GM12872 (cell line): ENCODE results near the gene CAVIN1.

Experiments used
- TF ChIP-seq, protein P1 (sequence below): IDR thresholded peaks from 3 replicates; pipeline ENCODE4 v1.5.1; 2011; ENCODE audit warnings: low read depth, mild to moderate bottlenecking, low read length, moderate library complexity; ENCODE audit not compliant: insufficient read depth

Gene CAVIN1

DNA sequence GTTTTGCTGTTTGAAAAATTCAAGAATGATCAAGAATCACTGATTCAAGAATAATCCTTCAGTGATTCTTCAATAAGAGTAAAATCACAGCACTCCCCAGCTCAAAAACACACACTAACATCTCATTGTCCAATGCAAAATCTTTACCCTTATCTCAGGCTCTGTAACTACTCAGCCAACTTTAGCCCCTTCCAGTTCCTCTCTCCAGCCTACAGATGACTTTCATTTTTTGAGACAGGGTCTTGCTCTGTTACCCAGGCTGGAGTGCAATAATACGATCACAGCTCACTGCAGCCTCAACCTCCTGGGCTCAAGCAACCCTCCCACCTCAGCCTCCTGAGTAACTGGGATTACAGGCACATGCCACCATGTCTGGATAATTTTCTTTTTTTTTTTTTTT, 59.8 kb downstream of the CAVIN1 start:
- TF ChIP-seq, protein P1, sequence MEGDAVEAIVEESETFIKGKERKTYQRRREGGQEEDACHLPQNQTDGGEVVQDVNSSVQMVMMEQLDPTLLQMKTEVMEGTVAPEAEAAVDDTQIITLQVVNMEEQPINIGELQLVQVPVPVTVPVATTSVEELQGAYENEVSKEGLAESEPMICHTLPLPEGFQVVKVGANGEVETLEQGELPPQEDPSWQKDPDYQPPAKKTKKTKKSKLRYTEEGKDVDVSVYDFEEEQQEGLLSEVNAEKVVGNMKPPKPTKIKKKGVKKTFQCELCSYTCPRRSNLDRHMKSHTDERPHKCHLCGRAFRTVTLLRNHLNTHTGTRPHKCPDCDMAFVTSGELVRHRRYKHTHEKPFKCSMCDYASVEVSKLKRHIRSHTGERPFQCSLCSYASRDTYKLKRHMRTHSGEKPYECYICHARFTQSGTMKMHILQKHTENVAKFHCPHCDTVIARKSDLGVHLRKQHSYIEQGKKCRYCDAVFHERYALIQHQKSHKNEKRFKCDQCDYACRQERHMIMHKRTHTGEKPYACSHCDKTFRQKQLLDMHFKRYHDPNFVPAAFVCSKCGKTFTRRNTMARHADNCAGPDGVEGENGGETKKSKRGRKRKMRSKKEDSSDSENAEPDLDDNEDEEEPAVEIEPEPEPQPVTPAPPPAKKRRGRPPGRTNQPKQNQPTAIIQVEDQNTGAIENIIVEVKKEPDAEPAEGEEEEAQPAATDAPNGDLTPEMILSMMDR: no peak

DNA sequence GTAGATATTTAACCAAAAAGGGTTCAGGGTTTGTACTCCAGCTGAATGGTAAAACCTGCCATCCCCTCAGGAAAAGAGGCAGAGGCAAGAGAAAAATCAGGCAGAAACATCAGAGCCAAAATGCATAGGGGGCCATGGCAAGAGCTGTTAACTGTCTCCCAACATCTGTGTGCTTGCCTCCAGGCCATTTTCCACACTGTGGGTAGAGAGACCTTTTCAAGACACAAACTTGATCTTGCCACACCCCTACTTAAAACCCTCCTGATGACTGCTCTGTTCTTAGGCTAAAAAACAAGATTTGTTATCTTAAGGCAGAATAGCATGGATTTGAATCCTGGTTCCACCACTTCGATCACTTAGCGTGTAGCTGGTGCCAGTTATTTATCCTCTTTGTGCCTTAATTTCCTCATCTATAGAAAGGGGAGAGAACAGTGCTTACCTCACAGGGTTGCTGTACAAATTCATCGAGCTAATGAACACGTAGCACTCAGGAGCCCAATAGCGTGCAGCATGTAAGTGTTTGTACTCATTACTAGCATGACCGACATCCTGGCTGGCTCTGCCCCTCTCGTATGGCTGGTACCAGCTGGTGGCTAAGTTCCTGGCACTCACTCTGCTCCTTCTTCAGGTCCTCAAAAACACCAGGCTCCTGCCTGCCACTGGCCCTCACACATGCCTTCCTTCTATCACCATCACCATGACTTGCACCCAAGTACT, 60.7 kb downstream of the CAVIN1 start:
- TF ChIP-seq, protein P1: no peak

DNA sequence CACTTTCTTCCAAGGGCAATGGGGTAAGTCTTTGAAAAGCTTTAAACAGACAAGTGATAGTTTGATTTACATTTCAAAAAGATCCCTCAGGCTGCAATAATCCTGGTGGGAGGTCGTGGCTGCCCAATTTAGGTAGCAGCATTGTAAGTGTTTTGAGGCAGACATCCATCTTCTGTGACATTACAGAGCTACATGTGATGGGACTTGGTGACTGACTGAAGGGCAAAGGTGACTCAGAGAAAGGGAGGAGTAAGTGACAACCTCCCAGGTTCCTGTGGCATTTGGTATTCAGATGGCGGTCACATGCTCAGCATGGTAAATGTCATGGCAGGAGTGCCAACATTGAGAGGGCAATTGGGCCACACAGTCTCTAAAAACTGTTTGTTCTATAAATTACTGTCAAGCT, 61.3 kb downstream of the CAVIN1 start:
- TF ChIP-seq, protein P1: no peak

DNA sequence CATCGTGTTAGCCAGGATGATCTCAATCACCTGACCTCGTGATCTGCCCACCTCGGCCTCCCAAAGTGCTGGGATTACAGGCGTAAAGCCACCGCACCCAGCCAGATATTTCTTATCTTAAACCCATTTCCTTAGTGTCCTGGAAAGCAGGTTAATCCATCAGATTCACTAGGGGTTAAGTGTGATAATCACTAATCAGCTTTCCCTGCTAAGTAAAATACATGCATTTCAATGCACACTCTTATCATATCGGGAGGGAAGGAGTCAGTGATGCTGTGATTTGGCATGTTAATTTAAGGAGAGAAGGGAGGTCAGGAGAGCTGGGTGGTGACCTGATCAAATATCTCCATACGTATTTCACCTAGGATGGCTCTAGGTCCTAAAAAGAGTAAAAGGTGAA, 63.9 kb downstream of the CAVIN1 start:
- TF ChIP-seq, protein P1: no peak

DNA sequence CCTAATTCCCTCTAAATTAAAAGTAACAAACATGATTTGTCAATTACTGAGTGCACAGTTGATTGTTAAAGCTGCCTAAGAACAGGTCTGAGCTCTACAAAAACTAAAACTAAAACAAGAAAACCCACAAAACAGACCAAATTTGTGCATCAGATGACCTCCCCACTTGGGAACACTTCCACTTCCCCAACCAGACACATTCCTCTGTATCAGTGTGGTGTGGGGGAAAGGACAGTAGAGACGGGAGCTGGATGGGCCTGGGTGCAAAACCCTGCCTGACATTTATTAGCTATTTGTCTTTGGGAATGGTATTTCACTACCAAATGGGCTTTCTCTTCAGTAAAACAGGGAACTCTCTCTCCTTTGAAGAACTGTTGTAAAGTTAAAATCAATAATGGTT, 64.6 kb downstream of the CAVIN1 start:
- TF ChIP-seq, protein P1: no peak

DNA sequence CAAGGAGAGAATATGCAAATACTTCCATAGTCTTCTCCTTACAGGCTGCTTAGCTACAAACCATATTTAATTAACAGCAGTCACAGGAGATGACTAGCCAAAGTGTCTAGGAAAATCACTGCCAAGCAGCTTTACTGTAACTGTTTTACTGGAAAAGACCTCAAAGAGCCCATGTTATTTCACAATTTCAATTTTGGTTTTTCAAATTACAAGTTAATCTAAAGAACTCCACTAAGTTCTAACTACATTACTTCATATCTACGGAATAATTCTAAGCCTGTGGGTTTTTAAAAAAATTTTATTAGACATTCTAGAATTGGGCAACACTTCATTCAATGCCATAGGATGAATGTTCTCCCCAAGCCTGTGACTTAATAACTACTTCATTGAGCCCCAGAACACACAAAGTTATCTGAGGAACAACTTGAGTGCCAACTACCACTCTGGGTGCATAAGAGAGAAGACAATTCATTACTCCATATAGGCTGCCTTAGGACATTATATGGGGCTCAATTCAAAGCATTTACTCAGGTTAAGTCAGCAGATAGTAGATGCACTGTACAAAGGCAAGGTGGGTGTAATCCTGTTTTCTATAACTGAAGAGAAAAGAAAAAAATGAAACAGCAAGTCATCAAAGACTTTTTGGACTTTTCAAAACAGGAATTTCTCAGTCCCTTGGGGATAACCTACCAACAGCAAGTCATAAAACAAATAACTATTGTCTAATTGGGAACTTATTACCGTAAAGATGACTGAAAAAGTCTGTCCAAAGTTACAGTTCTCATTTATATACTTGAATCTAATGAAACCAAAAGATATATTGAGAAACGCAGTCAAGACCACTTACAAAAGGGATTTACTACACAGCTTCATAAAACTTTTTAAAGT, 67.9 kb downstream of the CAVIN1 start:
- TF ChIP-seq, protein P1: no peak
